Gastrocnemius medialis (tissue), 4 donors: ENCODE measurements around the gene OR51L1. TPM values are rescaled to one million over a fixed set of nuclear protein-coding genes. Genes with fewer than 3 reads are reported as not detected.
"Not testable (repeated sequence)": the region's sequence is repeated elsewhere in the genome, so short reads cannot be mapped to it uniquely, and the experiment has no call there.

Experiments
- ATAC-seq, 2 donors: fragments of 150-250 bp; one replicate each; pipeline ENCODE4 v1.9.1; 2016
- DNase-seq, 2 donors: peaks; one replicate each; pipeline ENCODE4 v3.0.0-alpha.2; 2019
- H3K27ac ChIP-seq, 4 donors: fragments of 200-600 bp; sonication (generic); 1 replicate in 1 of 4; 2 replicates in 3 of 4; pipeline ENCODE4 v1.5.1; 2016 to 2018; ENCODE audit warnings: mild to moderate bottlenecking in 2 of 4, moderate library complexity in 1 of 4
- H3K27me3 ChIP-seq, 3 donors: fragments of 200-600 bp; sonication (generic) in 2 of 3; 1 replicate in 1 of 3; 2 replicates in 2 of 3; pipeline versions ENCODE4 v1.5.1 to v1.6.0; 2016 to 2019; ENCODE audit warnings: mild to moderate bottlenecking in 1 of 3, moderate library complexity in 1 of 3
- H3K36me3 ChIP-seq, 2 donors: fragments of 200-600 bp; sonication (generic) in 1 of 2; one replicate each; pipeline ENCODE4 v1.5.1; 2017 to 2018
- H3K4me1 ChIP-seq, 2 donors: fragments of 200-600 bp; sonication (generic) in 1 of 2; one replicate each; pipeline ENCODE4 v1.5.1; 2016 to 2017; ENCODE audit warnings: mild to moderate bottlenecking in 2 of 2
- H3K4me3 ChIP-seq, 4 donors: fragments of 200-600 bp; sonication (generic) in 3 of 4; 1 replicate in 1 of 4; 2 replicates in 3 of 4; pipeline ENCODE4 v1.5.1; 2016 to 2019; ENCODE audit warnings: mild to moderate bottlenecking in 2 of 4
- H3K9me3 ChIP-seq, 3 donors: fragments of 200-600 bp; sonication (generic) in 2 of 3; 1 replicate in 1 of 3; 2 replicates in 2 of 3; pipeline ENCODE4 v1.5.1; 2016 to 2019
- POLR2A ChIP-seq, 2 donors: fragments of 450-650 bp; IDR thresholded peaks; one replicate each; pipeline ENCODE4 v1.6.1; 2017; ENCODE audit warnings: antibody characterized with exemption in 2 of 2, mild to moderate bottlenecking in 2 of 2, moderate library complexity in 2 of 2
- in situ Hi-C, 4 donors: fragments of 200-750 bp; cut with MboI; loops; one replicate each; pipeline versions ENCODE4 v1.15.0 to v1.8.0; 2017; ENCODE audit warnings: low sequenced_read_pairs in 4 of 4
- intact Hi-C: fragments of 100-400 bp; cut with DNase I; formaldehyde crosslinking; loops from one replicate; pipeline ENCODE4 v1.15.1; 2023; ENCODE audit warnings: low total_unique reads
- total RNA-seq, 4 donors: library from RNA; depleted of rRNA; stranded (reverse); fragments of >200 nt; gene quantifications; one replicate each; pipeline versions ENCODE4 v1.1.0 to v1.2.3, GENCODE V29; 2016
- TF ChIP-seq, protein P1 (sequence below), 5 experiments: fragments of 450-650 bp in 3 of 5; fragments of 200-600 bp in 2 of 5; sonication (generic) in 2 of 5; IDR thresholded peaks in 4 of 5; conservative IDR thresholded peaks in 1 of 5; 1 replicate in 4 of 5; 2 replicates in 1 of 5; pipeline ENCODE4 v1.5.1; 2016 to 2019; ENCODE audit warnings: antibody characterized with exemption in 5 of 5, mild to moderate bottlenecking in 3 of 5, moderate library complexity in 3 of 5

The OR51L1 gene, protein sequence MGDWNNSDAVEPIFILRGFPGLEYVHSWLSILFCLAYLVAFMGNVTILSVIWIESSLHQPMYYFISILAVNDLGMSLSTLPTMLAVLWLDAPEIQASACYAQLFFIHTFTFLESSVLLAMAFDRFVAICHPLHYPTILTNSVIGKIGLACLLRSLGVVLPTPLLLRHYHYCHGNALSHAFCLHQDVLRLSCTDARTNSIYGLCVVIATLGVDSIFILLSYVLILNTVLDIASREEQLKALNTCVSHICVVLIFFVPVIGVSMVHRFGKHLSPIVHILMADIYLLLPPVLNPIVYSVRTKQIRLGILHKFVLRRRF
- not detected for total RNA-seq

DNA sequence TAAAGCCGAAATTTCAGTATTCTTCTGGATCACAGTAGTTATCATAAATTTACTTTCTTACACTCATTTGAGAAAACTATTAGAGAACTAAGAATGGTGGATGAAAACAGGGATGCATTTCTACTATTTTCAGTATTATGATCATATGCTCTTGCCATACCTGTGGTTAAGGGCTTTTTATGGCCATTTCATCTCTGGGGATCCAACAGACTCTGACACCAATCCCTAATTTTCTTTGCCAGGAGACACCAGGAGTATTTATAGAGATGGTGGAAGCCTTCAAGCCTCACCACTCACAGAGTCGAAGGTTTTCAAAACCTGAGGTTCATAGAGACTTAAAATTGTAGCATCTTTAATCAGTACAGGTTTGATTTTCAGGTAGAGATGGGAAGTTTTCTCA, at the start of gene OR51L1:
OR51L1 (plus strand) TSS at position 301 of the 400 bp plus-strand sequence. CDS start 4,132 bp downstream, outside the sequence.
- DNase-seq (no peak), ATAC-seq (no peak)
- in situ Hi-C loops, result loop anchor here in 1 of 4 donors (25.0 kb wide), 1 partner anchor 357 kb away; the partner anchor contains the start of genes OR51D1 and OR51E1
- Histone ChIP-seq H3K27me3 (no peaks in the 10 kb centered on the region), H3K4me1 (no peaks in the 10 kb centered on the region), H3K4me3 (no peak within 1 kb of the TSS), H3K9me3 (no peaks in the 10 kb centered on the region), H3K27ac (no peak within 1 kb of the TSS), H3K36me3 (no peaks in the 10 kb centered on the region)
- no peak for TF ChIP-seq POLR2A (IDR thresholded peaks at IDR 0.05)
- TF ChIP-seq, protein P1, sequence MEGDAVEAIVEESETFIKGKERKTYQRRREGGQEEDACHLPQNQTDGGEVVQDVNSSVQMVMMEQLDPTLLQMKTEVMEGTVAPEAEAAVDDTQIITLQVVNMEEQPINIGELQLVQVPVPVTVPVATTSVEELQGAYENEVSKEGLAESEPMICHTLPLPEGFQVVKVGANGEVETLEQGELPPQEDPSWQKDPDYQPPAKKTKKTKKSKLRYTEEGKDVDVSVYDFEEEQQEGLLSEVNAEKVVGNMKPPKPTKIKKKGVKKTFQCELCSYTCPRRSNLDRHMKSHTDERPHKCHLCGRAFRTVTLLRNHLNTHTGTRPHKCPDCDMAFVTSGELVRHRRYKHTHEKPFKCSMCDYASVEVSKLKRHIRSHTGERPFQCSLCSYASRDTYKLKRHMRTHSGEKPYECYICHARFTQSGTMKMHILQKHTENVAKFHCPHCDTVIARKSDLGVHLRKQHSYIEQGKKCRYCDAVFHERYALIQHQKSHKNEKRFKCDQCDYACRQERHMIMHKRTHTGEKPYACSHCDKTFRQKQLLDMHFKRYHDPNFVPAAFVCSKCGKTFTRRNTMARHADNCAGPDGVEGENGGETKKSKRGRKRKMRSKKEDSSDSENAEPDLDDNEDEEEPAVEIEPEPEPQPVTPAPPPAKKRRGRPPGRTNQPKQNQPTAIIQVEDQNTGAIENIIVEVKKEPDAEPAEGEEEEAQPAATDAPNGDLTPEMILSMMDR (IDR thresholded peaks at IDR 0.05 in 4 of 5, conservative IDR thresholded peaks at IDR 0.05 in 1 of 5), result no peak
- intact Hi-C loops, result no loop called here

DNA sequence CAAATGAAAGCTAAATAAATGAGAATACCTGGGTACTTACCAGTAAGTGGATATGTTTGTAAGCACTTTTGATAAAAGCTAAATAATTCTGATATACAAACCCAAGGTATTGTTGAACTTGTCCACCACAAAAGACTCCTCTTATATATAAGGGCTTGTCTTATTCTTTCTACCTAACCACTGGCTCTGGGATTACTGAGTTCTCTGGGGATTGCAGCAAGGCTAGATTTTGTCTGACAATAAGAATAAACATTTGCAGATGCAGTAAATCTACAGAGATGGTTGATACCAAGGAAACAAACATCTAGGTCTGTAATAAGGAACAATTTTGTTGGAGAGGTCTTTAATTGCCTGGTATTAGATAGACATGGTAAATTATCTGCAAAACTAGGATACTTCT, 47.1 kb upstream of the OR51L1 start, which contains the start of gene OR51A4:
OR51A4 (minus strand) TSS at position 101 of the 400 bp plus-strand sequence. CDS start 505 bp downstream, outside the sequence.
- ATAC-seq (no peak), DNase-seq (no peak)
- H3K4me3 ChIP-seq, result no peak within 1 kb of the TSS
- no peaks in the 10 kb centered on the region for H3K27me3 ChIP-seq
- no peaks in the 10 kb centered on the region for H3K36me3 ChIP-seq
- intact Hi-C loops (no loop called here), in situ Hi-C loops (no loop called here)
- no peak within 1 kb of the TSS for H3K27ac ChIP-seq
- TF ChIP-seq POLR2A (IDR thresholded peaks at IDR 0.05), result no peak
- TF ChIP-seq, protein P1 (IDR thresholded peaks at IDR 0.05 in 4 of 5, conservative IDR thresholded peaks at IDR 0.05 in 1 of 5), result no peak
- H3K9me3 ChIP-seq, result no peaks in the 10 kb centered on the region
- no peaks in the 10 kb centered on the region for H3K4me1 ChIP-seq

DNA sequence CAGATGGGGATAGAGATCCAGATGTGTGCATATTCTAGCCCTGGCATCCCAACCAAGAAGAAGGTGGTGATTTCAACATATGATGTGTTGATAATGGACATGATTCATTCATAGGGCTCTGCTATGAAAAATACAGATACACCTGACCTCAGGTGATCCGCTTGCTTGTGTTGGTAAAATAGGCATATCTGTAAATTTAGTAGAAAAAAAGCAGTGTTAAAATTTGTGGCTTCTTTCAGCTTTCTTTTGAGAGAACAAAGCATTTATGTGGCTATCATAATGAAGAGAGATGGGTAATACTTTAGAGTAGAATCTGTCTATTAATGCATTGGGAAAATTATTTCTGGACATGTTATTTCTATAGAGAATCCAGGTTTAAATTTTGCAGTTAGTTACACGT, 39.0 kb upstream of the OR51L1 start, which contains the start of gene OR51A2:
OR51A2 (minus strand) TSS at position 101 of the 400 bp plus-strand sequence; CDS start at position 101, 0 bp downstream.
- intact Hi-C loops, DNase-seq, in situ Hi-C loops, H3K4me3 ChIP-seq, H3K9me3 ChIP-seq, H3K27me3 ChIP-seq, ATAC-seq, H3K4me1 ChIP-seq, H3K36me3 ChIP-seq, H3K27ac ChIP-seq: not testable (repeated sequence)

DNA sequence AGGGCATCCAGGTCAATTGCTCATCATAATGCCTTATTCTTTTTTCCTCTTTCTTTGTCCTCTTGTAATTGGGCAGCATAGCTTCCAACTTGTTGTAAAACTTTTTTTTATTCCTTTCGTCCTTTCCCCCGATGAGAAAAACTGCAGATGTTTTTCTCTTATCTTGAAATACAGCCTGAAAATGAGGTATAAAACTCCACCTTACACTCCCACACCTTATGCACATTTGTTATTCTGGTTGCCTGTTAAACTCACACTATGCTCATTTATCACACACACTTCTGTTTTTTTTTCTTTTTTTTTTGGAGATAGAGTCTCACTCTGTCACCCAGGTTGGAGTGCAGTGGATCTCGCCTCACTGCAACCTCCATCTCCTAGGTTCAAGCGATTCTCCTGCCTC, 37.3 kb upstream of the OR51L1 start:
- no peak for ATAC-seq
- Histone ChIP-seq H3K27ac (no peak overlapping the region), H3K36me3 (no peaks in the 10 kb centered on the region), H3K4me3 (no peak overlapping the region), H3K4me1 (no peaks in the 10 kb centered on the region), H3K9me3 (no peaks in the 10 kb centered on the region), H3K27me3 (no peaks in the 10 kb centered on the region)
- no peak for DNase-seq
- no peak for TF ChIP-seq POLR2A (IDR thresholded peaks at IDR 0.05)
- TF ChIP-seq, protein P1 (IDR thresholded peaks at IDR 0.05 in 4 of 5, conservative IDR thresholded peaks at IDR 0.05 in 1 of 5), result no peak
- intact Hi-C loops (no loop called here), in situ Hi-C loops (no loop called here)

DNA sequence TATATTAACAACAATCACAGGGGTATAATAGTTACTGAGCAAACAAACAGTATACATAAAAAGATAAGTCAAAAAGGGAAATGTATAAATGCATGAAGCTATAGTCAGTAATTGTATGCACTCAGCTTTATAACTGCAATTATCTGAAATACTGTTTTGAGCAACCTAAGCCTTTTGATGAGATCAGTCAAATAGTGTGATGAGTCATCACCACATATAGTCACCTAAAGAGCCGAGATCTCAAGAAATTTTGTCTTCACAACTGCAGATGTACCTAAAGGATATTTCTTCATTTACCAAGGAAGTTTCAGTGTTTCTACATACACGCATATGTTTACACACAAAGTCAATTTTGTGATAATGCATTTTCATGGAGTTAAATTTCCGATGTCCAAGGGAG, 33.8 kb upstream of the OR51L1 start:
- no peak for DNase-seq
- H3K9me3 ChIP-seq, result no peaks in the 10 kb centered on the region
- ATAC-seq, result no peak
- no peak overlapping the region for H3K4me3 ChIP-seq
- in situ Hi-C loops, result no loop called here
- no peaks in the 10 kb centered on the region for H3K27me3 ChIP-seq
- intact Hi-C loops, result no loop called here
- H3K27ac ChIP-seq, result no peak overlapping the region
- no peaks in the 10 kb centered on the region for H3K4me1 ChIP-seq
- TF ChIP-seq, protein P1 (IDR thresholded peaks at IDR 0.05 in 4 of 5, conservative IDR thresholded peaks at IDR 0.05 in 1 of 5), result no peak
- no peak for TF ChIP-seq POLR2A (IDR thresholded peaks at IDR 0.05)
- no peaks in the 10 kb centered on the region for H3K36me3 ChIP-seq
